SK-N-SH treated with all-trans-retinoic acid at 6 μM for 48 hours (cell line): Measurements from ENCODE around the gene EMC6.

Experiments used
- ATAC-seq: fragments of 200-7000 bp; cut with Tn5 transposase; 3 replicates; pipeline ENCODE4 v1.9.1; 2020; ENCODE audit warnings: mild to moderate bottlenecking, moderate library complexity
- ARNTL ChIP-seq: fragments of 450-650 bp; formaldehyde crosslinking; IDR thresholded peaks from 2 replicates; pipeline ENCODE4 v1.5.0; 2020; ENCODE audit warnings: low read depth, mild to moderate bottlenecking, moderate library complexity, borderline replicate concordance
- BACH2 ChIP-seq: fragments of 250-450 bp; sonication (Bioruptor Pico); IDR thresholded peaks from 2 replicates; pipeline ENCODE4 v1.9.0; 2021; ENCODE audit warnings: mild to moderate bottlenecking, borderline replicate concordance
- CSDC2 ChIP-seq: fragments of 250-450 bp; sonication (Bioruptor Pico); IDR thresholded peaks from 2 replicates; pipeline ENCODE4 v1.5.0; 2020; ENCODE audit warnings: mild to moderate bottlenecking, moderate library complexity
- ESRRG ChIP-seq: fragments of 250-450 bp; sonication (Bioruptor Pico); IDR thresholded peaks from 2 replicates; pipeline ENCODE4 v1.6.1; 2021; ENCODE audit warnings: mild to moderate bottlenecking
- GLIS3 ChIP-seq: fragments of 250-450 bp; sonication (Bioruptor Pico); IDR thresholded peaks from 2 replicates; pipeline ENCODE4 v1.5.0; 2020; ENCODE audit warnings: mild to moderate bottlenecking, moderate library complexity
- ISL1 ChIP-seq: fragments of 250-450 bp; sonication (Bioruptor Pico); IDR thresholded peaks from 2 replicates; pipeline ENCODE4 v2.1.2; 2022; ENCODE audit warnings: mild to moderate bottlenecking, moderate library complexity
- OSR1 ChIP-seq: fragments of 250-450 bp; sonication (Bioruptor Pico); IDR thresholded peaks from 2 replicates; pipeline ENCODE4 v1.8.0; 2022; ENCODE audit warnings: moderate library complexity, mild to moderate bottlenecking, inconsistent platforms
- PPARA ChIP-seq: fragments of 250-450 bp; sonication (Bioruptor Pico); IDR thresholded peaks from 2 replicates; pipeline ENCODE4 v1.5.0; 2020; ENCODE audit warnings: mild to moderate bottlenecking, borderline replicate concordance
- SNAI2 ChIP-seq: fragments of 250-450 bp; sonication (Bioruptor Pico); IDR thresholded peaks from 2 replicates; pipeline ENCODE4 v1.5.0; 2020; ENCODE audit warnings: mild to moderate bottlenecking, moderate library complexity
- TCF4 ChIP-seq: fragments of 250-450 bp; sonication (Bioruptor Pico); IDR thresholded peaks from 2 replicates; pipeline ENCODE4 v1.8.0; 2021; ENCODE audit warnings: mild to moderate bottlenecking, moderate library complexity, borderline replicate concordance
- TOX ChIP-seq: fragments of 250-450 bp; sonication (Bioruptor Pico); IDR thresholded peaks from 2 replicates; pipeline ENCODE4 v1.8.0; 2021; ENCODE audit warnings: mild to moderate bottlenecking, moderate library complexity, borderline replicate concordance
- ZC3H10 ChIP-seq: fragments of 250-450 bp; sonication (Bioruptor Pico); IDR thresholded peaks from 2 replicates; pipeline ENCODE4 v1.5.1; 2021; ENCODE audit warnings: mild to moderate bottlenecking, moderate library complexity
- ZFP3 ChIP-seq: fragments of 250-450 bp; sonication (Bioruptor Pico); IDR thresholded peaks from 2 replicates; pipeline ENCODE4 v1.5.0; 2020; ENCODE audit warnings: mild to moderate bottlenecking, moderate library complexity
- ZFP30 ChIP-seq: fragments of 450-650 bp; formaldehyde crosslinking; IDR thresholded peaks from 2 replicates; pipeline ENCODE4 v1.5.0; 2022; ENCODE audit warnings: mild to moderate bottlenecking, moderate library complexity
- ZNF565 ChIP-seq: fragments of 450-650 bp; formaldehyde crosslinking; conservative IDR thresholded peaks from 2 replicates; pipeline ENCODE4 v1.5.0; 2020; ENCODE audit warnings: low read depth, mild to moderate bottlenecking, moderate library complexity
- ZNF70 ChIP-seq: fragments of 450-650 bp; formaldehyde crosslinking; IDR thresholded peaks from 2 replicates; pipeline ENCODE4 v1.5.0; 2020; ENCODE audit warnings: mild to moderate bottlenecking, moderate library complexity
- ZNF8 ChIP-seq: fragments of 450-650 bp; formaldehyde crosslinking; IDR thresholded peaks from 2 replicates; pipeline ENCODE4 v1.5.0; 2020; ENCODE audit warnings: mild to moderate bottlenecking, moderate library complexity
- TF ChIP-seq, protein P1 (sequence below): fragments of 250-450 bp; sonication (Bioruptor Pico); IDR thresholded peaks from 2 replicates; pipeline ENCODE4 v1.5.1; 2021; ENCODE audit warnings: mild to moderate bottlenecking, moderate library complexity
- TF ChIP-seq, protein P2 (sequence below): fragments of 250-450 bp; sonication (Bioruptor Pico); IDR thresholded peaks from 2 replicates; pipeline ENCODE4 v1.8.0; 2020; ENCODE audit warnings: mild to moderate bottlenecking, moderate library complexity, borderline replicate concordance
- TF ChIP-seq, protein P3 (sequence below): fragments of 250-450 bp; sonication (Bioruptor Pico); IDR thresholded peaks from 2 replicates; pipeline ENCODE4 v1.8.0; 2021; ENCODE audit warnings: low read depth, mild to moderate bottlenecking, moderate library complexity, borderline replicate concordance
- TF ChIP-seq, protein P4 (sequence below): fragments of 250-450 bp; sonication (Bioruptor Pico); IDR thresholded peaks from 2 replicates; pipeline ENCODE4 v1.5.1; 2020; ENCODE audit warnings: low read depth, mild to moderate bottlenecking, moderate library complexity

The EMC6 gene

GRCh38 chr17:3688027-3688553 lies 19.5 kb downstream of the EMC6 start (continued):
- TF ChIP-seq ZNF565 (CRISPR knock-in tag) (no peak), ISL1 (no peak), ZC3H10 (CRISPR knock-in tag) (no peak), TCF4 (CRISPR knock-in tag) (no peak)

- ATAC-seq, result no peak; the same call in 2 of the 3 replicates
- TF ChIP-seq ZFP3 (no peak), ZC3H10 (CRISPR knock-in tag) (no peak), ARNTL (CRISPR knock-in tag) (no peak), CSDC2 (CRISPR knock-in tag) (no peak), ZNF8 (CRISPR knock-in tag) (no peak), PPARA (CRISPR knock-in tag) (no peak), TCF4 (CRISPR knock-in tag) (no peak), ESRRG (CRISPR knock-in tag) (no peak), GLIS3 (CRISPR knock-in tag) (no peak), ISL1 (no peak), OSR1 (CRISPR knock-in tag) (no peak), ZFP30 (no peak), ZNF70 (no peak), ZNF565 (CRISPR knock-in tag) (no peak), SNAI2 (CRISPR knock-in tag) (no peak)
- TF ChIP-seq, protein P1, sequence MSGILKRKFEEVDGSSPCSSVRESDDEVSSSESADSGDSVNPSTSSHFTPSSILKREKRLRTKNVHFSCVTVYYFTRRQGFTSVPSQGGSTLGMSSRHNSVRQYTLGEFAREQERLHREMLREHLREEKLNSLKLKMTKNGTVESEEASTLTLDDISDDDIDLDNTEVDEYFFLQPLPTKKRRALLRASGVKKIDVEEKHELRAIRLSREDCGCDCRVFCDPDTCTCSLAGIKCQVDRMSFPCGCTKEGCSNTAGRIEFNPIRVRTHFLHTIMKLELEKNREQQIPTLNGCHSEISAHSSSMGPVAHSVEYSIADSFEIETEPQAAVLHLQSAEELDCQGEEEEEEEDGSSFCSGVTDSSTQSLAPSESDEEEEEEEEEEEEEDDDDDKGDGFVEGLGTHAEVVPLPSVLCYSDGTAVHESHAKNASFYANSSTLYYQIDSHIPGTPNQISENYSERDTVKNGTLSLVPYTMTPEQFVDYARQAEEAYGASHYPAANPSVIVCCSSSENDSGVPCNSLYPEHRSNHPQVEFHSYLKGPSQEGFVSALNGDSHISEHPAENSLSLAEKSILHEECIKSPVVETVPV (CRISPR knock-in tag), result no peak
- TF ChIP-seq, protein P2, sequence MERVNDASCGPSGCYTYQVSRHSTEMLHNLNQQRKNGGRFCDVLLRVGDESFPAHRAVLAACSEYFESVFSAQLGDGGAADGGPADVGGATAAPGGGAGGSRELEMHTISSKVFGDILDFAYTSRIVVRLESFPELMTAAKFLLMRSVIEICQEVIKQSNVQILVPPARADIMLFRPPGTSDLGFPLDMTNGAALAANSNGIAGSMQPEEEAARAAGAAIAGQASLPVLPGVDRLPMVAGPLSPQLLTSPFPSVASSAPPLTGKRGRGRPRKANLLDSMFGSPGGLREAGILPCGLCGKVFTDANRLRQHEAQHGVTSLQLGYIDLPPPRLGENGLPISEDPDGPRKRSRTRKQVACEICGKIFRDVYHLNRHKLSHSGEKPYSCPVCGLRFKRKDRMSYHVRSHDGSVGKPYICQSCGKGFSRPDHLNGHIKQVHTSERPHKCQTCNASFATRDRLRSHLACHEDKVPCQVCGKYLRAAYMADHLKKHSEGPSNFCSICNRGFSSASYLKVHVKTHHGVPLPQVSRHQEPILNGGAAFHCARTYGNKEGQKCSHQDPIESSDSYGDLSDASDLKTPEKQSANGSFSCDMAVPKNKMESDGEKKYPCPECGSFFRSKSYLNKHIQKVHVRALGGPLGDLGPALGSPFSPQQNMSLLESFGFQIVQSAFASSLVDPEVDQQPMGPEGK, result no peak
- TF ChIP-seq, protein P3, sequence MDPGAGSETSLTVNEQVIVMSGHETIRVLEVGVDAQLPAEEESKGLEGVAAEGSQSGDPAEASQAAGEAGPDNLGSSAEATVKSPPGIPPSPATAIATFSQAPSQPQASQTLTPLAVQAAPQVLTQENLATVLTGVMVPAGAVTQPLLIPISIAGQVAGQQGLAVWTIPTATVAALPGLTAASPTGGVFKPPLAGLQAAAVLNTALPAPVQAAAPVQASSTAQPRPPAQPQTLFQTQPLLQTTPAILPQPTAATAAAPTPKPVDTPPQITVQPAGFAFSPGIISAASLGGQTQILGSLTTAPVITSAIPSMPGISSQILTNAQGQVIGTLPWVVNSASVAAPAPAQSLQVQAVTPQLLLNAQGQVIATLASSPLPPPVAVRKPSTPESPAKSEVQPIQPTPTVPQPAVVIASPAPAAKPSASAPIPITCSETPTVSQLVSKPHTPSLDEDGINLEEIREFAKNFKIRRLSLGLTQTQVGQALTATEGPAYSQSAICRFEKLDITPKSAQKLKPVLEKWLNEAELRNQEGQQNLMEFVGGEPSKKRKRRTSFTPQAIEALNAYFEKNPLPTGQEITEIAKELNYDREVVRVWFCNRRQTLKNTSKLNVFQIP, result no peak
- TF ChIP-seq, protein P4, sequence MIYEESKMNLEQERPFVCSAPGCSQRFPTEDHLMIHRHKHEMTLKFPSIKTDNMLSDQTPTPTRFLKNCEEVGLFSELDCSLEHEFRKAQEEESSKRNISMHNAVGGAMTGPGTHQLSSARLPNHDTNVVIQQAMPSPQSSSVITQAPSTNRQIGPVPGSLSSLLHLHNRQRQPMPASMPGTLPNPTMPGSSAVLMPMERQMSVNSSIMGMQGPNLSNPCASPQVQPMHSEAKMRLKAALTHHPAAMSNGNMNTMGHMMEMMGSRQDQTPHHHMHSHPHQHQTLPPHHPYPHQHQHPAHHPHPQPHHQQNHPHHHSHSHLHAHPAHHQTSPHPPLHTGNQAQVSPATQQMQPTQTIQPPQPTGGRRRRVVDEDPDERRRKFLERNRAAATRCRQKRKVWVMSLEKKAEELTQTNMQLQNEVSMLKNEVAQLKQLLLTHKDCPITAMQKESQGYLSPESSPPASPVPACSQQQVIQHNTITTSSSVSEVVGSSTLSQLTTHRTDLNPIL (CRISPR knock-in tag), result no peak
Observed at GRCh38 chr17:3688852-3689261, 20.2 kb downstream of the EMC6 start.

DNA sequence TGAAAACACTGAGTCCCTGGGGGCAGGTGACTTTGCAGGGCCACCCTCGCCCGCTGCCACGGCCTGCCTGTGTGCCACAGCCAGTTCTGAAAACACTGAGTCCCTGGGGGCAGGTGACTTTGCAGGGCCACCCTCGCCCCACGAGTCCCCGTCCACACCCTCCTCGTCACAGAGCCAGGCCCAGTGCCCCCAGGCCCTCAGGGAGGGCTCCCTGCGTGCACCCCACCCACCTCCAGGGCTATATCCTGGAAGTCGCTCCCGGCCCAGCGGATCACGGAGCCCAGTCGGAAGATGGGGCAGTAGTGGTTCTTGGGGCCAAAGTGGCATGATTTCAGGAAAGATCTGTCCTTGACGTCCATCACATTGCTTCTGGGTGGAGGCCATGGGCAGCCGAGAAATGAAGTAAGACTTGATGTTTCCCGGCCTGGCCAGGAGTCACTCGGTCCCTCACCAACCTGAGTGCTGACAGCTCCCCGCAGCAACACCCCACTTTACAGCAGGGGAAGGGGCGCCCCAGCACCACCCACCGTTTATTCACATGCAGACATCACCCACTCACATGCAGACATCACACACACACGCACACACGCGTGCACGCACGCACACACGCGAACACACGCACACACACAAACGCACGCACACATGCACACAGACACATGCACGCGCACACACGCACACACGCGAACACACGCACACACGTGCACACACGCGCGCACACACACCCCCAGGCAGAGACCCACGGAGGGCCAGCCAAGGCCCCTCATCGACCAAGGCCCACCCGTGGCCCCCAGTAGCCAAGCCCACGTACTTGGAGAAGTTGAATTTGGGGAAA lies 20.9 kb downstream of the EMC6 start:
- no peak for ATAC-seq
- TF ChIP-seq ZFP30 (no peak), ARNTL (CRISPR knock-in tag) (no peak), ISL1 (no peak), SNAI2 (CRISPR knock-in tag) (no peak), BACH2 (CRISPR knock-in tag) (no peak), TCF4 (CRISPR knock-in tag) (no peak), TOX (CRISPR knock-in tag) (no peak), OSR1 (CRISPR knock-in tag) (no peak), ESRRG (CRISPR knock-in tag) (no peak), PPARA (CRISPR knock-in tag) (no peak), ZNF565 (CRISPR knock-in tag) (no peak)
- TF ChIP-seq, protein P1 (CRISPR knock-in tag), result no peak
- TF ChIP-seq, protein P2, result no peak
- TF ChIP-seq, protein P3, result no peak
